ENCODE measurements around the gene STARD5.

STARD5 gene

DNA sequence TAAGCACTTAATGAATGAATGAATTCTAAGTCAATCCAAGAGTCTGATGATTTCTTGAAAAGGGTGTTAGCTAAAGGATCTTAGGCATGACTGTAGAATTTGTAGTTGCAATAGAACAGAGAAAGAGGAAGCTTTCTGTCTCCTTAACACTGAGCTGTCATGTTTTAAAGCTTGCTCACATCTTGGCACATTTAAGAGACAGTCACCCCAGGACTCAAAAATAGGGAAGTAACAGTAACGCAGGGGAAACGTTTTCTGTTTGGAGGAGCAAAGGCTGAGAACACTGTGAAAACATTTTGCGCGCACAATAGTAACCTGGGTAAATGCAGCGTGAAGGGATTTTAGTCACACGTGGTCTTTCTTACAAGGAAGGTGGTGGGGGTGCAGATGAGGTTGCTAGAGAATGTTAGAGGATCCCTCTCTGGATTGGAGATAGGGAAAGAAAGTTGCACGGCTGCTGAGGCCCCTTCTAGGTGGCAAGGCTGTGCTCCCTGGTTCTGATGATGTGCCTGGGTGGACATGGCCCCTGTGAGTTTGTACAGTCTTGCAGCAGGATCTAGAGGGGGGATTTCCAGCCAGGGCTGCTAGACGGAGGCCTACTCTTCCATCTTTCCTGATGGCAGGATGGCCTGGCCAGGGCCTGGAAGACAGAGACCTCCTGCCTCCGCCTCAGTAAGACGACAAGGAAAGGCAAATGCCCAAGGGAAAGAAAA is 12.0 kb downstream of the STARD5 start:
- DNase-seq (ENCODE audit: low spot score), result no peak

DNA sequence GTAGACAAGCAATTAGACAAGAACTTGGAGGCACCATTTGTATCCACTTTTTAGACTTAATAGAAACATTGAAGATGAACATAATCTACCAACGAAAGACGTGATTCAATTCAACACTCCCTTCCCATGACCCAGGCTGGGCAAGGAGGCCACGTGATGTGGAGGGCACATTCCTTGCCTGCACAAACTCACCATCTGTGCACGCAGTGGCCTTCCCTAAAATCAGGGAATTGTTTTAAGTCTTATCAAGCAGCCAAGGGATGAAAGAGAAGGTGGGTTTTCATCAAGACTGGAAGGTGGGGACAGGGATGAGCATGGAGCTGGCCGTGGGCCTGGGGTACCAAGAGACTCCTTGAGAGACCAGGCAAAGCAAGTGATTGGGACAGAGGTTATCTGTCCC is 13.5 kb downstream of the STARD5 start:
- no peak for DNase-seq (ENCODE audit: low spot score)

DNA sequence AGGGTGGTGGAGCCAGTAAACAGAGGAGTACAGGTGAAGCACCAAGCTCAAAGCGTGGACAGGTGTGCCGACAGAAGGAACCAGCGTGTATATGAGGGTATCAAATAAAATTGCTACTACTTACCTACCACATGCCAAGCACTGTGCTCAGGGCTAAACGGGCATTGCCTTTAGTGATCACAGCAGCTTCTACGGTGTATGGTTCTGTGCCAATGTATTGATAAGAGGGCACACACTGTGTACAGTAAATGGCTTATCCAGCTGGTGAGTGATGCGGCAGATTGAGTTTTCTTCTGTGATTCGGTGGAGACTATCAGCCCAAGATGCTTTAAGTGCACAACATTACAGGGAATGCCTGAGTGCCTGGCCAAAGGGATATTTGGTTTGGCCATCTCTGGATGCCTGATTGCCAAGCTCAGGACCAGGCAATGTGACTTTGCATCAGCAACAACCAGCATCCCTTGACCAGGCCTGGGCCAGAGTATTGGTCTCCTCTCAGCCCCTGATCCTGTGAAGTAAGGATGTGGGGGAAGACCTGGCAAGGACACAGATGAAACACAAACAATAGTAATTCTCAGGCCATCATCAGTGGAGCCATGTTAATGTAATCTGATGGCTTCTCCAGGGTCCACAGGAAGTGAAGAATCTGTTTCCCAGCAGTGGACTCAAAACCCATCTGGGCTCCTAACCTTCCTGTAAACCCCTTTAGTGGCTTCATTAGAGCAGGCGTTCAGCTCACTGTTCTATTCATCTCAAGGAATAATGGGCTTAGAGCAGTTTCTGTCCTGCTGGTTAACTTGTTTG is 14.1 kb downstream of the STARD5 start:
- DNase-seq (ENCODE audit: low spot score), result no peak

- no peak for DNase-seq (ENCODE audit: low spot score)
These were observed 15.7 kb downstream of the STARD5 start for GRCh38 chr15:81308260-81308659.

DNA sequence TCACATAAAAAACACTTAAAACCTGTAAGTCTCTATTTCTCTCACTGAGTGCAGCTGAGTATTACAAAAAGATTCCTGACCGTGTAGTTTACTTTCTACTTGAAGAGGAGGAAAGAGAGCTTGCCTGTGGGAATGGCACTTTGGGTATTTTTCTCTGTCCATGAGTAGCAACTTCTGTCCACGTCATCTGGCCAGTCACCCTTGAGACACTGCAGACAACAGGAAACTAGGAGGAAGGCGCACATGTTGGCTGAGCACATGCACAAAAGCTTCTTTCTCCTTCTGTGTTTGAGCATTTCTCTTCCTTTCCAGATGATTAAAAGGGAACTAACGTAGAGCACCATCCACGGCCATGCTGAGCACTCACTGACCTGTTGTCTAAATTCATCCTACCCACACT is 19.7 kb downstream of the STARD5 start:
- DNase-seq (ENCODE audit: low spot score), result no peak

- peak; percentile 38 for DNase-seq (ENCODE audit: low spot score)
These were observed 20.4 kb downstream of the STARD5 start for GRCh38 chr15:81303244-81304225.

GRCh38 chr15:81302701-81303109 is 21.2 kb downstream of the STARD5 start:
- DNase-seq (ENCODE audit: low spot score), result no peak

DNA sequence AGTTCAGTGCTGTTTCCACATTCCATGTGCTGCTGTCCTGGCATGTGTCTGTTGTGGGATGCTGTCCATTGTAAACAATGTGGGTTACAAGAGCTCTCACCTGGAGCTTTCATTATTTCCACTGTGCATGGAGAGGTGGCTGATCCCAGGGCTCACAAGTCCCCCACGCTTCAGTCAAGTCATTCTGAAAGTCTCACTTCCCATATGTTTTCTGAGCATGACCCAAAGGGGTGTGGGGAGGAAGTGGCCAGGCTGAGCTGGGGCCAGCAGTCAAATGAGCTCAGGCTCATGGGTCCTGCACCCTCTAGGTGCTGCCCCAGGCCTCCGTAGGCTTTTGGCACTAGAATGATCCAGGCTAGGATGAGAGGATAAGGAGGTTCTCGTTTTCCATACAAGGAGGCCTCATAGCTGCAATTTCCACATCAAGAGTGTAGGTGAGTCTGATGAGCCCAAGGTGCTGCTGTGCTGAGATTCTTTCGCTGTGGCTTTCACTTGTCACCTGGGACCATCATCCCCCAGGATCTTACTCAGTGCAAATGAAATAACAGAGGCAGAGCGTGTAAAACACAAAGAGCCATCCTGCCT is 22.0 kb downstream of the STARD5 start:
- DNase-seq (ENCODE audit: low spot score), result no peak

DNA sequence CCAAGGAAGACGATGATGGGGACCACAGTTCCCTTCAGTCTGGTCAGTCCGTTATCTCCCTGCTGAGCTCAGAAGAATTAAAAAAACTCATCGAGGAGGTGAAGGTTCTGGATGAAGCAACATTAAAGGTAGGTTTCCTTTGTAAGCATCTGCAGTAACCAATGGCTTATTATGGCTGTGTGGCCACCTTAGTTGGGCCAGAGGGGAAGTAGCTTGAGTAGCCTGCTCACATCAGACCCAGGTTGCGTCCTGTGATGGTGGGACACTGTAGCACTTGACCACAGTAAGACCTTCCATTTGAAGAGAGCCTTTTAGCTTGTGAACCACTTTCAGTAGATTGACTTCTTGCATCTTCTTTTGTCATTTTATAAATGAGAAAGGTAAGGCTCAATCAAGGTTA is 22.6 kb downstream of the STARD5 start:
- DNase-seq (ENCODE audit: low spot score), result no peak

- no peak for DNase-seq (ENCODE audit: low spot score)
These were observed 24.2 kb downstream of the STARD5 start for GRCh38 chr15:81299630-81300273.

DNA sequence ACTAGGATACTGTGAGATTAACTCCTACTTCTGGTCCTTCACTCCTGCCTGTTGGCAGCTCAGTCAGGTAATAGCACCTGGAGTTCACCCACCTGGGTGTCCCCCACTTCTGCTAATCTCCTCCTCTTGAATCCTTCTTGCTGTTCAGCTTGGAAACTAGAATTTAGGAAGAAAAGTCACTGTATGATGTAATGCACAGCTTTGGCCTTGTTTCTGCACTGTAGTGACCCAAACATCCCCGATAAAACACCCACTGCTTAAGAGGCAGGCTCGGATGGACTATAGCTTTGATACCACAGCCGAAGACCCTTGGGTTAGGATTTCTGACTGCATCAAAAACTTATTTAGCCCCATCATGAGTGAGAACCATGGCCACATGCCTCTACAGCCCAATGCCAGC is 24.8 kb downstream of the STARD5 start:
- DNase-seq (ENCODE audit: low spot score), result no peak

- no peak for DNase-seq (ENCODE audit: low spot score)
These were observed 25.3 kb downstream of the STARD5 start for GRCh38 chr15:81298611-81299010.

DNA sequence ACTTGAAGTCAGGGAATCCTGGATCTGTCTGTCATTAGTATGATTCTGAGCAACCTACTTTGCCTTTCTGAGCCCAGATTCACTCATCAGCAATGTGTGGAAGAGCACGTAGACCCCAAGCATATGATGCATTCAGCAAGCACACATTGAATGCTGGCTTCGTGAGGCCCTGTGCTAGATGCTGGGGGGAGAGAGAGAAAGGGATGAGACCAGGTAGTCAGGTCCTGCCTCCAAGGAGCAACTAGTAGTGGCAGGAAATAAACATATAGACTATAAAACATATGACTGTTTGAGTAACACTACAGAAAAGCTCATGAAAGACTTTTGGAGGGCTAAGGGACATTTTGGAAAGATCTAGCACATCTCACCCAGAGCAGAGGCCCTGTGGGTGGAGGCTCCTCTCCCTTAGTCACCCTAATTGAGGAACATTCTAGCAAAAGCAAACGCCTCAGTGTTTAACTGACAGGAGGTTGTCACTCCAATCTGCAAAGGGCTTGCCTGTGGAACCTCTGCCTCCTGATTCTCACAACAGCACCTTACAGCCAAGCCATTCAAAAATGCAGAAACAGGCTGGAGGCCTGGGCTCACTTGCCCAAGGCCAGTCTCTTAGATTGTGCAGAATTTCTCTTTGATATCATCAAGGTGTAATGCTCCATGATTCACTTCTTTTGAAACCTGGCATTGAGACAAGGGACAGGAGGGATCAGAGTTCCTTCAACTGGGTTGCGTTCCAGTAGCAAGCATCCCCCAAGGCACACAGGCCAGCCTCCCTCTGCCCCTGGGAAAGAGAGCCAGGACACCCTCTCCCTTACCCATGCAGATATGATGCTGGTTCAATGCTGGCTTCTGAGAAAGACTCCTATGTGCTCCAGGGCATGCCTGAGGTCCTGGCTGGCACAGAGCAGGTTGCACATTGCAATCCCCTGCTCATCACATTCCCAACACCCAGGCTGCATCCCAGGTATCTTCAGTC is 26.1 kb downstream of the STARD5 start:
- peak; percentile 46 for DNase-seq (ENCODE audit: low spot score)

GRCh38 chr15:81297147-81297572 is 26.8 kb downstream of the STARD5 start:
- DNase-seq (ENCODE audit: low spot score), result no peak

DNA sequence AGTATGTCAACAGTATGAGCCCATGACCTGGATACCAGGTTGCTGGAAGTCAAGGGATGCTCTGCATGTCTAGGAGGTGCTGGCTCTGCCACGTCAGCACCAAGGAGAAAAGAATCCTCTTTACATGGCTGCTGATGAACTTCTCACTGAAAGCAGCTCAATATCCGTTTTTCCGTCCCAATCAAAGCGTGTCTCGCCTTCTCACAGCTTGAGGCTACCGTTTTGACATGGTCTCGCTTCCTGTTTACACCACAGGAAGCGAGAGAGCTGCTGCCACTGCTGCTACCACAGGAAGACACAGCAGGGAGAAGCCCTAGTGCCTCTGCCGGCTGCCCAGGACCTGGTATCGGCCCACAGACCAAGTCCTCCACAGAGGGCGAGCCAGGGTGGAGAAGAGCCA is 27.3 kb downstream of the STARD5 start:
- peak; percentile 80 for DNase-seq (ENCODE audit: low spot score)

- DNase-seq (ENCODE audit: low spot score), result no peak
These were observed 27.8 kb downstream of the STARD5 start for GRCh38 chr15:81296186-81296585.

DNA sequence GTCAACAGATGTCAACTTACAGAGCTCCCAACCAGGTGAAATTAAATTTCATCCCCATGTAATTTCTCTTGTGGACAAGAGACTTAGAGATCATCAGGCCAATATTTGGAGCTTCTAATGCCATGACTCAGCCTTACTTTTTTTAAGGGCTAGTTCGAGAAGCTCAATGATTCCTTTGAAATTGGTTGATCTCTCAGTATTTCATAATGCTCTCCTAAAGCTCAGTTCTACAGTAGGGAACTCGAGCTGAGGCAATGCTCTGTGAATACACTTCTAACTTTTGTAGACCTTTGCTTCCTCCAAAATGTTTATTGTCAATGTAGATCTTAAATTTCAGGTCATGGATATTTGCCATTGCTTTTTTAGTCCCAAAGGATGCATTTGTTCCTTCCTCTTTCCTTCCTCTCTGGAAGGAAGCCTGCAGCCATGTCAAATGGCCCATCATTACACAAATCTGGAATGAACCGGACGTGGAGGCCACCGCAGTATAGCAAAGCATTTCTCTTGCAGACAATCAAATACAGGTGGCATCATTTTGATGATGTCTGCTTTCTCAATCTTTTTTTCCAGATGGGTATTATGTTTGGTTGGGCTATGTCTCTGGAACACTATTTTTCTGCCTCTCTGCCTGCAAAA is 28.3 kb downstream of the STARD5 start:
- DNase-seq (ENCODE audit: low spot score), result no peak

DNA sequence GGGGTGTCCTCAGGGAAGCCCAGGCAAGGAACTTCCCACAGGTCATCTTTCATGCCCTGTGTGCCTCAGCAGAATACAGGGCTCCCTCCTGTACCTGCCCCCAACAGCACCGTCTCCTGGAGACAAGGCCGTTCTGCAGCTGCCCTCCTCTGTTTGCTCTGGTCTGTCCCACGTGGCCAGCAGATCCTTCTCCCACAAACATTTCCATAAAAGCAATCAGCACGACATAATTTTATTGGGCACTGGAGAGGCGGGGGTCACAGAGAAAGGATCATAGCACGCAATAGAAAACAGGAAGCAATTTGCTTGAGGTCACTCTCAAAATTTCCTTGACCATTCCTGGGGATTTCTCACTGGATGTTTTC is 29.4 kb downstream of the STARD5 start:
- no peak for DNase-seq (ENCODE audit: low spot score)

DNA sequence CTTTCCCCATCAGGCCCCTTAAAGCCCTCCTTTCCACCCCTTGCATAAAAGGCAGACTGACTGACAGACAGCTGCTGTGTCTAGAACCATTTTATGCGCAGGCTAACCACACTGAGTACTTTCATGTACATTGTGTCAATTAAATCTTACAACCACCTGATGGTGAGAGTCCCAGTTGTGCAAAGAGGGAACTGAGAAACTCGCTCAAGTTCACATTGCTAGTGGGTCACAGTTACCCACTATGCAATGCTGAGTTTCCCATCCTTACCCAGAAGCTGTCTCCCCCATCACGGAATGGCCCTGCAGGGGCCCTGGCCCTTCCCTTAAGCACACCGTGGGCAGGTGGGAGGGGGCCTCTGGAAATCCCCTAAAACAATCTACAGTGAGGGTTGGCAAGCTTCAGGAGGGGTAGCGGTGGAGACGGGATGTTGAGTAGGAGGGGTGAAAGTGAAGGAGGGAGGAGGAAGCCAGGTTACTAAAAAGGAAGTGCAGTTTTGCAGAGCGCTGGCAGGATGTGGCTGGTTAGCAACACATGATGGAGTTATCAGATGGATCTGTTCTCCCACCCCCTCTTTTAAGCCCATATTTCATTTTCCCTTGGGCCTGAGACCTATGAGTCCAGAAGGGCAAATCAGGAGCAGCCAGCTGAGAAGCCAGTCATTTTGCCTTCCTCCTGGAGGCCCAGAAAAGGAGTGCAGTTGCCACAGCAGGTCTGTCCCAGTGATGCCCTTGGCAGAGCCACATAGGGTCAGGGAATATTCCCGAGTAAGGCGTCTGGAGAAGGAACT is 30.0 kb downstream of the STARD5 start:
- DNase-seq (ENCODE audit: low spot score), result peak; percentile 78
